HEK293 (cell line): ENCODE measurements around the gene CFAP57.

Experiments
- CTCF ChIA-PET: fragments of 350-600 bp; formaldehyde crosslinking; extraction: SDS; loops from one replicate; lab custom pipeline; 2021; ENCODE audit warnings: antibody characterized with exemption; lab: Yijun Ruan, JAX
- POLR2A ChIA-PET: fragments of 300-600 bp; formaldehyde crosslinking; extraction: SDS; loops from one replicate; lab custom pipeline; 2020; ENCODE audit warnings: antibody characterized with exemption, inconsistent platforms; lab: Yijun Ruan, JAX
- H3K27ac ChIP-seq: fragments of 200-500 bp; sonication (Bioruptor generic); 2 replicates; pipeline ENCODE4 v1.5.1; 2014; ENCODE audit warnings: low read depth, low read length, control low read depth, inconsistent platforms; ENCODE audit errors: extremely low read depth
- H3K36me3 ChIP-seq, 2 experiments: fragments of 200-500 bp in 1 of 2; sonication (Bioruptor generic) in 1 of 2; 1 replicate in 1 of 2; 2 replicates in 1 of 2; pipeline ENCODE4 v1.5.1; 2014 to 2017; ENCODE audit warnings: inconsistent platforms in 2 of 2, low read length in 2 of 2; ENCODE audit not compliant: control insufficient read depth in 2 of 2, insufficient read depth in 1 of 2
- H3K4me1 ChIP-seq: fragments of 200-500 bp; sonication (Bioruptor generic); 2 replicates; pipeline ENCODE4 v1.5.1; 2014; ENCODE audit warnings: mild to moderate bottlenecking, low read length, inconsistent platforms; ENCODE audit not compliant: control insufficient read depth, insufficient read depth
- H3K4me3 ChIP-seq: 2 replicates; pipeline ENCODE4 v1.5.1; 2011; ENCODE audit warnings: low read depth, mild to moderate bottlenecking, control low read depth, low read length, moderate library complexity
- H3K9me3 ChIP-seq: fragments of 200-500 bp; sonication (Bioruptor generic); 2 replicates; pipeline ENCODE4 v1.5.1; 2014; ENCODE audit warnings: low read depth, low read length, inconsistent platforms; ENCODE audit not compliant: control insufficient read depth, insufficient read depth
- BCL11B ChIP-seq: fragments of 450-650 bp; formaldehyde crosslinking; IDR thresholded peaks from 2 replicates; pipeline ENCODE4 v1.5.1; 2016; ENCODE audit warnings: low read depth, missing biosample characterization, missing genetic modification characterization
- FEZF1 ChIP-seq: fragments of 450-650 bp; formaldehyde crosslinking; IDR thresholded peaks from 2 replicates; pipeline ENCODE4 v1.5.1; 2016; ENCODE audit warnings: missing biosample characterization, missing genetic modification characterization
- SCRT2 ChIP-seq: fragments of 450-650 bp; formaldehyde crosslinking; IDR thresholded peaks from 2 replicates; pipeline ENCODE4 v1.5.1; 2016; ENCODE audit warnings: missing biosample characterization, missing genetic modification characterization
- SETDB1 ChIP-seq: IDR thresholded peaks from one replicate; pipeline ENCODE4 v1.6.1; 2017; ENCODE audit warnings: mild to moderate bottlenecking, low read length, moderate library complexity, mixed read lengths; ENCODE audit not compliant: insufficient read length
- ZEB2 ChIP-seq: fragments of 450-650 bp; formaldehyde crosslinking; IDR thresholded peaks from 2 replicates; pipeline ENCODE4 v1.5.1; 2016; ENCODE audit warnings: missing biosample characterization, missing genetic modification characterization
- ZFP3 ChIP-seq: fragments of 450-650 bp; formaldehyde crosslinking; IDR thresholded peaks from 2 replicates; pipeline ENCODE4 v1.5.1; 2016; ENCODE audit warnings: low read depth, missing biosample characterization, missing genetic modification characterization
- ZNF114 ChIP-seq: fragments of 450-650 bp; formaldehyde crosslinking; IDR thresholded peaks from 2 replicates; pipeline ENCODE4 v1.5.0; 2017; ENCODE audit warnings: missing biosample characterization, missing genetic modification characterization
- ZNF155 ChIP-seq: fragments of 450-650 bp; formaldehyde crosslinking; IDR thresholded peaks from 2 replicates; pipeline ENCODE4 v1.5.1; 2016; ENCODE audit warnings: missing biosample characterization, missing genetic modification characterization
- ZNF223 ChIP-seq: fragments of 450-650 bp; formaldehyde crosslinking; IDR thresholded peaks from 2 replicates; pipeline ENCODE4 v1.5.1; 2016; ENCODE audit warnings: missing biosample characterization, missing genetic modification characterization
- ZNF398 ChIP-seq: fragments of 450-650 bp; formaldehyde crosslinking; IDR thresholded peaks from 2 replicates; pipeline ENCODE4 v1.5.1; 2017; ENCODE audit warnings: missing biosample characterization, missing genetic modification characterization
- ZNF416 ChIP-seq: fragments of 450-650 bp; formaldehyde crosslinking; IDR thresholded peaks from 2 replicates; pipeline ENCODE4 v1.5.1; 2016; ENCODE audit warnings: missing biosample characterization, missing genetic modification characterization
- ZNF473 ChIP-seq: fragments of 450-650 bp; formaldehyde crosslinking; IDR thresholded peaks from 2 replicates; pipeline ENCODE4 v1.5.1; 2017; ENCODE audit warnings: missing biosample characterization, missing genetic modification characterization
- ZNF514 ChIP-seq: fragments of 450-650 bp; formaldehyde crosslinking; IDR thresholded peaks from 2 replicates; pipeline ENCODE4 v1.5.1; 2016; ENCODE audit warnings: missing biosample characterization, missing genetic modification characterization
- ZNF518A ChIP-seq: fragments of 450-650 bp; formaldehyde crosslinking; conservative IDR thresholded peaks from 2 replicates; pipeline ENCODE4 v1.5.1; 2016; ENCODE audit warnings: low read depth, missing biosample characterization, missing genetic modification characterization
- ZNF544 ChIP-seq: fragments of 450-650 bp; formaldehyde crosslinking; IDR thresholded peaks from 2 replicates; pipeline ENCODE4 v1.5.0; 2017; ENCODE audit warnings: missing biosample characterization, missing genetic modification characterization
- ZNF555 ChIP-seq: fragments of 450-650 bp; formaldehyde crosslinking; conservative IDR thresholded peaks from 2 replicates; pipeline ENCODE4 v1.5.1; 2017; ENCODE audit warnings: missing biosample characterization, mild to moderate bottlenecking, missing genetic modification characterization, inconsistent platforms
- ZNF610 ChIP-seq: fragments of 450-650 bp; formaldehyde crosslinking; IDR thresholded peaks from 2 replicates; pipeline ENCODE4 v1.5.1; 2016; ENCODE audit warnings: missing biosample characterization, missing genetic modification characterization, borderline replicate concordance
- ZNF664 ChIP-seq: fragments of 450-650 bp; formaldehyde crosslinking; IDR thresholded peaks from 2 replicates; pipeline ENCODE4 v1.5.1; 2016; ENCODE audit warnings: missing biosample characterization, missing genetic modification characterization
- ZNF701 ChIP-seq: fragments of 450-650 bp; formaldehyde crosslinking; IDR thresholded peaks from 2 replicates; pipeline ENCODE4 v1.5.1; 2016; ENCODE audit warnings: missing biosample characterization, missing genetic modification characterization
- ZSCAN23 ChIP-seq: fragments of 450-650 bp; formaldehyde crosslinking; IDR thresholded peaks from 2 replicates; pipeline ENCODE4 v1.5.1; 2016; ENCODE audit warnings: missing biosample characterization, missing genetic modification characterization
- ZSCAN30 ChIP-seq: fragments of 450-650 bp; IDR thresholded peaks from 2 replicates; pipeline ENCODE4 v1.5.1; 2018; ENCODE audit warnings: missing biosample characterization, mild to moderate bottlenecking, missing genetic modification characterization, moderate library complexity

CFAP57 gene

GRCh38 chr1:43134068-43134467 lies 38.1 kb upstream of the CFAP57 start:
- ChIA-PET CTCF (interaction anchor here (1.6 kb wide), 1 partner anchor 60 kb away, joined by 3 read pairs; no protein-coding TSS in a partner anchor), POLR2A (interaction anchor here (0.6 kb wide), 1 partner anchor 280 kb away, joined by 5 read pairs; no protein-coding TSS in a partner anchor)
- Histone ChIP-seq H3K4me1 (no peaks in the 10 kb centered on the region), H3K4me3 (no peak overlapping the region), H3K27ac (no peak overlapping the region), H3K36me3 (peaks cover 0 to 10% of the 10 kb centered on the region in 2 experiments; a peak in 1 of 3 replicates), H3K9me3 (no peaks in the 10 kb centered on the region)
- no peak for TF ChIP-seq SCRT2 (tag by site-specific recombination)
- no peak for TF ChIP-seq ZNF701 (tag by site-specific recombination)

GRCh38 chr1:43134640-43135039 lies 37.5 kb upstream of the CFAP57 start:
- no peak overlapping the region for H3K27ac ChIP-seq

GRCh38 chr1:43135857-43136781 lies 36.0 kb upstream of the CFAP57 start:
- H3K27ac ChIP-seq = no peak overlapping the region
- TF ChIP-seq ZNF416 (tag by site-specific recombination) (no peak), ZNF610 (no peak), ZNF544 (no peak), FEZF1 (no peak), ZNF473 (tag by site-specific recombination) (no peak), ZNF155 (tag by site-specific recombination) (no peak), ZNF114 (tag by site-specific recombination) (no peak), ZNF398 (no peak), ZNF514 (tag by site-specific recombination) (no peak), ZNF555 (no peak), ZFP3 (tag by site-specific recombination) (no peak), ZSCAN23 (no peak), ZNF518A (tag by site-specific recombination) (no peak), BCL11B (no peak), ZNF223 (no peak), ZNF664 (tag by site-specific recombination) (no peak)
- no peaks in the 10 kb centered on the region for H3K4me1 ChIP-seq
- CTCF ChIA-PET = interaction anchor here (0.6 kb wide), 1 partner anchor 123 kb away, joined by 4 read pairs; no protein-coding TSS in a partner anchor
- H3K36me3 ChIP-seq = peaks cover 0 to 2% of the 10 kb centered on the region in 2 experiments; a peak in 1 of 3 replicates
- H3K4me3 ChIP-seq = no peak overlapping the region
- POLR2A ChIA-PET = no interaction called here
- H3K9me3 ChIP-seq = no peaks in the 10 kb centered on the region

More at GRCh38 chr1:43134640-43135039, 37.5 kb upstream of the CFAP57 start:
- Histone ChIP-seq H3K36me3 (peaks cover 0 to 10% of the 10 kb centered on the region in 2 experiments; a peak in 1 of 3 replicates), H3K9me3 (no peaks in the 10 kb centered on the region), H3K4me3 (no peak overlapping the region), H3K4me1 (no peaks in the 10 kb centered on the region)
- TF ChIP-seq ZEB2 (tag by site-specific recombination) (no peak), ZSCAN30 (tag by site-specific recombination) (no peak), SETDB1 (peak; percentile 39)
- POLR2A ChIA-PET = no interaction called here
- CTCF ChIA-PET = interaction anchor here (1.6 kb wide), 1 partner anchor 61 kb away, joined by 3 read pairs; no protein-coding TSS in a partner anchor
